Measurements from ENCODE around the gene EPB41.

GRCh38 chr1:29125237-29125641 is 210.9 kb downstream of the EPB41 start:
- TF ChIP-seq EZH2phosphoT487 (IDR thresholded peaks at IDR 0.05; ENCODE audit: insufficient read depth, low read depth): no peak
- no peak for TF ChIP-seq EZH2 (IDR thresholded peaks at IDR 0.05; ENCODE audit: insufficient read depth, poor library complexity, severe bottlenecking)

All from GM23248 (cell line).